PFSK-1 (cell line): Measurements from ENCODE around the gene RYK.

ENCODE experiments used
- SIN3A ChIP-seq: IDR thresholded peaks from 2 replicates; pipeline ENCODE4 v1.6.1; 2012; ENCODE audit warnings: mild to moderate bottlenecking, low read length, moderate library complexity, borderline replicate concordance; ENCODE audit not compliant: insufficient read depth
- TAF1 ChIP-seq: IDR thresholded peaks from 2 replicates; pipeline ENCODE4 v1.6.1; 2012; ENCODE audit warnings: low read length, control low read depth, borderline replicate concordance; ENCODE audit not compliant: insufficient read depth

- TF ChIP-seq SIN3A: no peak
- no peak for TF ChIP-seq TAF1
Observed at GRCh38 chr3:134249296-134249841, 1.3 kb downstream of the RYK start.
